Measurements from ENCODE around the gene COL19A1.
"Not testable (repeated sequence)": the region's sequence is repeated elsewhere in the genome, so short reads cannot be mapped to it uniquely, and the experiment has no call there.

Gene COL19A1

GRCh38 chr6:69887714-69888345 is 21.5 kb downstream of the COL19A1 start:
- TF ChIP-seq CTCF (IDR thresholded peaks at IDR 0.05) = no peak
- Mint-ChIP-seq H3K27ac (no peak overlapping the region), H3K9me3 (peaks cover 14% of the 10 kb centered on the region), H3K36me3 (ENCODE audit: low read depth) (no peaks in the 10 kb centered on the region), H3K27me3 (ENCODE audit: low read depth, poor library complexity) (no peaks in the 10 kb centered on the region), H3K4me3 (no peak overlapping the region), H3K4me1 (no peaks in the 10 kb centered on the region)
- no peak for DNase-seq

DNA sequence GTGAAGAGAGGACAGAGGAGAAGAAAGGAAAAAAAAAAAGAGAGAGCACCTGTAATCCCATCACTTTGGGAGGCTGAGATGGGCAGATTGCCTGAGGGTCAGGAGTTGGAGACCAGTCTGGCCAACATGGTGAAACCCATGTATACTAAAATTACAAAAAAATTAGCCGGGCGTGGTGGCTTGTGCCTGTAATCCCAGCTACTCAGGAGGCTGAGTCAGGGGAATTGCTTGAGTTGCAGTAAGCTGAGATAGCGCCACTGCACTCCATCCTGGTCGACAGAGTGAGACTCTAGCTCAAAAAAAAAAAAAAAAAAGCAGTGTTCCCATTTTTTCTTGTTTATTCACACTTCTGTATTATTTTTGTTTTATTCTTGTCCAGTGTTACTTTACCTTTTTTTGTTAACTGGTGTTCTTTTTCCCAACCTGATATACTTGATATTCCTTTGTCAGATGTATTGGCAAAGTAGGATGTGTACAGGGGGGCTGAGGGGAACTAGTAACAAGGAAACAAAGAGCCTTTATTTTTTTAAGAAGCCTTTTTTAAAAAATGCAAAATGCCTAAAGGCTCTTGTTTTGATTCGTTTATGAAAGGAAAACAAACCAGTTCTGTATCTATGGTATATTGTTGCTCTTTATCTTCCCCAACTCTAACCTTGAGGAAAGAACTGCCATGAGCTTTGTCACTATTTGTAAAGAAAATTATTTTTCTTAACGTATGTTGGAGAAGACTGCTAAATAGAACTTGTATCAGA is 22.3 kb downstream of the COL19A1 start:
- no peak for DNase-seq
- Mint-ChIP-seq H3K27me3 (ENCODE audit: low read depth, poor library complexity) (no peaks in the 10 kb centered on the region), H3K4me1 (no peaks in the 10 kb centered on the region), H3K36me3 (ENCODE audit: low read depth) (no peaks in the 10 kb centered on the region), H3K27ac (no peak overlapping the region), H3K4me3 (no peak overlapping the region), H3K9me3 (peaks cover 14% of the 10 kb centered on the region)
- no peak for TF ChIP-seq CTCF (IDR thresholded peaks at IDR 0.05)

GRCh38 chr6:69889234-69889974 is 23.0 kb downstream of the COL19A1 start:
- H3K9me3 Mint-ChIP-seq = peaks cover 14% of the 10 kb centered on the region
- DNase-seq; H3K4me1 Mint-ChIP-seq; H3K27me3 Mint-ChIP-seq (ENCODE audit: low read depth, poor library complexity); H3K36me3 Mint-ChIP-seq (ENCODE audit: low read depth); H3K4me3 Mint-ChIP-seq; H3K27ac Mint-ChIP-seq: not testable (repeated sequence)

DNA sequence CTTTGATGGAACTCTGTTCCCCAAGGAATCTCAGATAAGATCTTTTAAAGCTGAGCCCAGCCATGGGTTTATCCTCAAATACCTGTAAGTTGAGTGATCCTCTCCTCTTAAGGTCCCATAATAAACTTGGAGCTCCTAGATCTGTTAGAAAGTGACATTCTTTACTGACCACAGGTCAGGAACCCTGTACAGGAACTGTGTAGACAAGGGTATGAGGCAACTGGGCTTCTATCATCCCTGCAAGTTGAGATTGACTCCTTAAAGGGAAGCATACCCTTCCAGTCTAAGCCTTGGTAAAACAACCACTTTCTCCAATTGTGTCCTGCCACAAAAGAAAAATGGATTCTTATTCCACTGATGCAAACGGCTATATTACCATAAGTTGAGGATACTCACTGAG is 26.2 kb downstream of the COL19A1 start:
- not testable (repeated sequence) for H3K27ac Mint-ChIP-seq; DNase-seq; H3K36me3 Mint-ChIP-seq (ENCODE audit: low read depth); H3K4me1 Mint-ChIP-seq; H3K4me3 Mint-ChIP-seq; H3K27me3 Mint-ChIP-seq (ENCODE audit: low read depth, poor library complexity)
- peaks cover 16% of the 10 kb centered on the region for H3K9me3 Mint-ChIP-seq

DNA sequence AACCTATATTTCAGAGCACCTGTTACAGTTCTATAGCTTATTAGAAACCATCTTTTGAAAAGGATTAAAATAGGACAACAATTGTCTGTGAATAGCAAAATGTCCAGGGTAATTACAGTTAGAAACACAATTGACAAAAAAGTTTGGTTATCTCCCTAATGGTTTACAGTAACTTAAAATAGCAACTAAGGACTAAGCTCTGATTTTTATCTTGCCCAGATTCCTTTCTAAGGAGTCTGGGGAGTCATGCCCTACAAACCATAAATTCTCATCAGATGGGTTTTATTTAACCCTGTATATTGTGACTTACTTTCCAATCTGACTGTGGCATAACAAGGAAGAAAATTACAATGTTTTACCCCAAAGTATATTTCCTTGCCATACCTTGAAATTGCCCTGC is 26.9 kb downstream of the COL19A1 start:
- H3K27me3 Mint-ChIP-seq (ENCODE audit: low read depth, poor library complexity); H3K4me3 Mint-ChIP-seq; H3K4me1 Mint-ChIP-seq; DNase-seq; H3K36me3 Mint-ChIP-seq (ENCODE audit: low read depth); H3K27ac Mint-ChIP-seq: not testable (repeated sequence)
- H3K9me3 Mint-ChIP-seq = peaks cover 11% of the 10 kb centered on the region

GRCh38 chr6:69894578-69895347 is 28.4 kb downstream of the COL19A1 start:
- Mint-ChIP-seq H3K4me3 (no peak overlapping the region), H3K9me3 (peaks cover 7% of the 10 kb centered on the region), H3K36me3 (ENCODE audit: low read depth) (no peaks in the 10 kb centered on the region), H3K27me3 (ENCODE audit: low read depth, poor library complexity) (no peaks in the 10 kb centered on the region), H3K27ac (peak overlapping the region; percentile 10), H3K4me1 (peaks cover 6% of the 10 kb centered on the region)
- no peak for TF ChIP-seq CTCF (IDR thresholded peaks at IDR 0.05)
- DNase-seq = no peak

DNA sequence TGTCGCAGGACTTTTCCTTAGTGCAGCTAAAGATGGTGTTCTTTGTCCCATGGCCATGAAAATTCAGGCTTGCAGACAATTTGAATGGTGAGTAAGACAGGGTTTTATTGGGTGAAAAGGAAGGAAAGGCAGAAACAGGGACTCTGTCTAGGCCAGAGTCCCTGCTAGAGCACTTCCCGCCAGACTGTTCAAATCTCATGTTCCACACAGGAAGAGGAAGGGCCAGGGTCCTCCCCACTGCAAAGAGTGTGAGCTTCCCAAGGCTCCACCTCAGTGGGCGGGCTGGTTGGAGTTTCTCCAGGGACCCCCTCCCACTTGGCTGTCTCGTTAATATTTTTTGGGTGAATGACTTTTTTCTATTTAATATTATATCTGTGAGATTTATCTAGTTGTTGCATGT is 29.0 kb downstream of the COL19A1 start:
- H3K36me3 Mint-ChIP-seq (ENCODE audit: low read depth) = no peaks in the 10 kb centered on the region
- no peak overlapping the region for H3K27ac Mint-ChIP-seq
- H3K4me3 Mint-ChIP-seq = no peak overlapping the region
- TF ChIP-seq CTCF (IDR thresholded peaks at IDR 0.05) = no peak
- H3K4me1 Mint-ChIP-seq = peaks cover 6% of the 10 kb centered on the region
- DNase-seq = no peak
- H3K27me3 Mint-ChIP-seq (ENCODE audit: low read depth, poor library complexity) = no peaks in the 10 kb centered on the region
- peaks cover 5% of the 10 kb centered on the region for H3K9me3 Mint-ChIP-seq
